ENCODE data around the gene LRFN3. TPM values are rescaled to one million over a fixed set of nuclear protein-coding genes. Genes with fewer than 3 reads are reported as not detected.

LRFN3 gene
- total RNA-seq, 3 donors from 2014 or later, result 10.5 to 14.0 (median 10.5) TPM

DNA sequence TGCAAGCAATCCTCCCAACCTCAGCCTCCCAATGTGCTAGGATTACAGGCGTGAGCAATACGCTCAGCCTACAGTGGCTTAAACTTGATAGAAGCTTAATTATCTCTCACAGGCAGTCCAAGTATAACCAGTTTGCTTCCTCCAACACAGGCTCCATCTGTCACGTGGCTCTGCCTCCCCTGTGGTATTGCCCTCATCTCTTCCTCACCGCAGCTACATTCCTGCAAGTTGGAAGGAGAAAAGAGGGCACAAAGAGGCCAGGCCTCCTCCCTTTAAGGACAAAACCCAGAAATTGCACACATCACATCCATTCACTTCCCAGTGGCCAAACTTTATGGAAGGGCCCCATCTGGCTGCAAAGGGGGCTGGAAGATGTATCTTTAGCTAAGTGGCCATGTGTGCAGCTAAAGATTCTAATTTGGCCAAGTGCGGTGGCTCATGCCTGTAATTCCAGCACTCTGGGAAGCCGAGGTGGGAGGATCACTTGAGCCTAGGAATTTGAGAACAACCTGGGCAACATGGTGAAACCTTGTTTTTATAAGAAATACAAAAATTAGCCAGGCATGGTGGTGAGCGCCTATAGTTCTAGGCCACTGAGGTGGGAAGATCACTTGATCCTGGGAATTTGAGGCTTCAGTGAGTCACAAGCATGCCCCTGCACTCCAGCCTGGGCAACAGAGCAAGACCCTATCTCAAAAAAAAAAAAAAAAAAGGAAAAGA, 55.7 kb downstream of the LRFN3 start:
- peaks cover 13% of the 10 kb centered on the region for H3K4me1 ChIP-seq (ENCODE audit: low read depth)
- intact Hi-C loops (cut with DNase I, micrococcal nuclease), result no loop called here
- no peak for TF ChIP-seq CTCF (IDR thresholded peaks at IDR 0.05)
- H3K4me3 ChIP-seq, result no peak overlapping the region
- DNase-seq (no peak), ATAC-seq (no peak)
- no peaks in the 10 kb centered on the region for H3K9me3 ChIP-seq
- no peaks in the 10 kb centered on the region for H3K36me3 ChIP-seq (ENCODE audit: low read depth)

DNA sequence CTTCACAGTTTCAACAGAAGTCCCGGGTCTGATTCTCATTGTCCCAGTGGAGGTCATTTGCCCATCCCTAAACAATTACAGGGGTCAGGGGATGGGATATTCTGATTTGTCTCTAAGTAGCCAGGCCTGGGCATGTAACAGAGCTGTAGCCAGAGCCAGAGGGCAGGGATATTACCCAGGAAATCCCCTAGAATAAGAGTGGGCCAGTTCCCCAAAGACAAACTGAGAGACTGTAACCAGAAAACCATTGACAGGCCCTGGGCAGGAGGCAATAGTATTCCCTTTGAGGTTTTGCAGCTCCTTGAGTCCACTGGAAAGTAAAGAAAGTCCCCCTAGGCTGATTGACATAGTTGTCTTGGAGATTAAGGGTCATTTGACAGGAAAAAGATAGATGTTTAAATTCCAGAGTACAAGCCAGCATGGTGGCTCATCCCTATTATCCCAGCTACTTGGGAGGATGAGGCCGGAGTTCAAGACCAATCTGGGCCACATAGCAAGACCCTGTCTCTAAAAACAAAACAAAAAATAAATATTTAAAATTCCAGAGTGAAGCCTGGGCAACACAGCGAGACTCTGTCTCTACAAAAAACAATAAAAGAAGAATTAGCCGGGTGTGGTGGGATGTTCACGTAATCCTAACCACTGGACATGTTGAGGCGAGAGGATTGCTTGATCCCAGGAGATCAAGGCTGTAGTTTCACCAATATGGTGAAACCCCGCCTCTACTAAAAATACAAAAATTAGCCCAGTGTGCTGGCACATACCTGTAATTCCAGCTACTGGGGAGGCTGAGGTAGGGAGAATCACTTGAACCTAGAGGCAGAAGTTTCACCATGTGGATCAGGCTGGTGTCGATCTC, 57.0 kb downstream of the LRFN3 start:
- no peaks in the 10 kb centered on the region for H3K9me3 ChIP-seq
- TF ChIP-seq CTCF (IDR thresholded peaks at IDR 0.05), result no peak
- DNase-seq (no peak), ATAC-seq (no peak)
- no peak overlapping the region for H3K4me3 ChIP-seq
- intact Hi-C loops (cut with DNase I, micrococcal nuclease), result no loop called here
- H3K36me3 ChIP-seq (ENCODE audit: low read depth), result no peaks in the 10 kb centered on the region
- H3K4me1 ChIP-seq (ENCODE audit: low read depth), result peaks cover 15% of the 10 kb centered on the region

DNA sequence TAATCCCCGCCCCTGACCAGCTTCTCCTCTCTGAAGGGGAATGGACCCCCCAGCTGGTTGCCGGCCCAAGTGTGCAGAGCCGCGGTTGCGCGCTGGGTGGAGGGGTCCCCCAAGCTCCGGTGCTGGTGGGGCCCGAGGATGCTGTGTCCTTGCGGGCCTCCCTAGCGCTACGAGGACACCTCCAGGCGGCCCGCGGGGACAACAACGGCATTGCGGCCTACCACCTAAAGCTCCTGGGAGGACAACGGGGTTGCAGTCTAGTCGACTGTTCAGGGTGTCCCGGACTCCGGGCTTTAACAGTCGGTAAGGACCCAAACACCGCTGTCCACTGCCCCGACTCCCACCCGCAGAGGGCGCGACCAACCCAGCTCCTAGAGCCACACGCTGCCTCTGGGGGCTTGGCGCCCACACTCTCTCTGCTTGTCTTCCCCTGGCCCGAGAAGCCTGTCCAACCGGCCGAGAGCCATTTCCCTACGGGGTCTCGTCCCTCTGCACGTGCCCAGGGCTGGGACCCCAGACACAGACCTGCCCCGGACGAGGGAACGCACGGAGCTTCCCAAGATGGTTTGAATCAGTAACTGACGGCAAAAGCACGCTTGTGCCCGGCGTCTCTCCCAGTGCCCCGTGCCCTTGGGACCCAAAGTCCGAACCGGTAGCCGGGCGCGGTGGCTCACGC, 57.9 kb downstream of the LRFN3 start:
- ATAC-seq (no peak), DNase-seq (peak; percentile 29 to 64 (median 60))
- no peak overlapping the region for H3K4me3 ChIP-seq
- no peaks in the 10 kb centered on the region for H3K36me3 ChIP-seq (ENCODE audit: low read depth)
- peaks cover 19% of the 10 kb centered on the region for H3K4me1 ChIP-seq (ENCODE audit: low read depth)
- TF ChIP-seq CTCF (IDR thresholded peaks at IDR 0.05), result no peak
- H3K9me3 ChIP-seq, result no peaks in the 10 kb centered on the region
- intact Hi-C loops (cut with DNase I, micrococcal nuclease), result no loop called here

Other genes with a start within 250 kb of the LRFN3 start
- under 1 TPM in 1 of 3 donors, not detected in 2; 0.27 TPM for gene ZBTB32, start 231.8 kb upstream of the LRFN3 start, total RNA-seq
- gene KMT2B, start 218.4 kb upstream of the LRFN3 start, total RNA-seq, result 10 to 100 TPM; 35.9 to 49.2 (median 37.5) TPM
- gene IGFLR1, start 193.9 kb upstream of the LRFN3 start, total RNA-seq, result 10 to 100 TPM in 1 of 3 donors, 1 to 10 TPM in 2; 5.3 to 14.6 (median 8.2) TPM
- 10 to 100 TPM; 19.7 to 32.4 (median 32.1) TPM for gene U2AF1L4, start 191.0 kb upstream of the LRFN3 start, total RNA-seq
- 10 to 100 TPM; 56.7 to 92.1 (median 90.2) TPM for gene PSENEN, start 190.7 kb upstream of the LRFN3 start, total RNA-seq
- 10 to 100 TPM in 1 of 3 donors, 1 to 10 TPM in 2; 7.6 to 14.3 (median 8.6) TPM for gene LIN37, start 187.8 kb upstream of the LRFN3 start, total RNA-seq
- gene HSPB6, start 179.3 kb upstream of the LRFN3 start, total RNA-seq, result 100 to 1,000 TPM in 1 of 3 donors, 10 to 100 TPM in 1, 1 to 10 TPM in 1; 3.9 to 122 (median 22.9) TPM
- 10 to 100 TPM; 21.7 to 26.5 (median 26.0) TPM for gene PROSER3, start 178.2 kb upstream of the LRFN3 start, total RNA-seq
- 10 to 100 TPM; 14.4 to 16.0 (median 14.6) TPM for gene ARHGAP33, start 160.8 kb upstream of the LRFN3 start, total RNA-seq
- gene PRODH2, start 123.5 kb upstream of the LRFN3 start, total RNA-seq, result not detected
- gene NPHS1, start 83.9 kb upstream of the LRFN3 start, total RNA-seq, result under 1 TPM in 1 of 3 donors, not detected in 2; 0.09 TPM
- gene KIRREL2, start 79.5 kb upstream of the LRFN3 start, total RNA-seq, result under 1 TPM in 1 of 3 donors, not detected in 2; 0.09 TPM
- gene APLP1, start 67.8 kb upstream of the LRFN3 start, total RNA-seq, result 10 to 100 TPM in 1 of 3 donors, 1 to 10 TPM in 2; 1.6 to 13.2 (median 1.9) TPM
- gene NFKBID, start 35.8 kb upstream of the LRFN3 start, total RNA-seq, result 10 to 100 TPM in 2 of 3 donors, 1 to 10 TPM in 1; 8.7 to 16.6 (median 12.3) TPM
- gene HCST, start 33.8 kb upstream of the LRFN3 start, total RNA-seq, result 1 to 10 TPM; 4.6 to 8.2 (median 7.9) TPM
- 10 to 100 TPM; 15.7 to 50.2 (median 45.0) TPM for gene TYROBP, start 28.1 kb upstream of the LRFN3 start, total RNA-seq
- gene SDHAF1, start 58.8 kb downstream of the LRFN3 start, total RNA-seq, result 10 to 100 TPM; 18.1 to 22.0 (median 19.1) TPM
- 1 to 10 TPM; 3.5 to 7.9 (median 6.9) TPM for gene SYNE4, start 72.4 kb downstream of the LRFN3 start, total RNA-seq
- gene ALKBH6, start 77.8 kb downstream of the LRFN3 start, total RNA-seq, result 10 to 100 TPM; 20.2 to 24.1 (median 22.0) TPM
- gene CLIP3, start 96.5 kb downstream of the LRFN3 start, total RNA-seq, result 10 to 100 TPM in 1 of 3 donors, 1 to 10 TPM in 2; 4.6 to 68.9 (median 8.1) TPM
- gene THAP8, start 117.9 kb downstream of the LRFN3 start, total RNA-seq, result 10 to 100 TPM in 1 of 3 donors, 1 to 10 TPM in 2; 3.7 to 10.1 (median 4.4) TPM
- gene WDR62, start 118.5 kb downstream of the LRFN3 start, total RNA-seq, result 1 to 10 TPM; 1.6 to 4.1 (median 1.9) TPM
- gene OVOL3, start 174.8 kb downstream of the LRFN3 start, total RNA-seq, result not detected
- gene POLR2I, start 178.5 kb downstream of the LRFN3 start, total RNA-seq, result 10 to 100 TPM; 42.7 to 66.4 (median 47.4) TPM
- gene TBCB, start 179.1 kb downstream of the LRFN3 start, total RNA-seq, result 100 to 1,000 TPM in 1 of 3 donors, 10 to 100 TPM in 2; 81.9 to 106 (median 90.8) TPM
- 100 to 1,000 TPM; 501 to 878 (median 756) TPM for gene CAPNS1, start 203.7 kb downstream of the LRFN3 start, total RNA-seq
- gene COX7A1, start 216.1 kb downstream of the LRFN3 start, total RNA-seq, result 100 to 1,000 TPM in 1 of 3 donors, 10 to 100 TPM in 1, 1 to 10 TPM in 1; 6.0 to 115 (median 11.3) TPM